Neural progenitor cell (in vitro differentiated cells): Measurements from ENCODE around the gene KIF2A. TPM values are rescaled to one million over a fixed set of nuclear protein-coding genes. Genes with fewer than 3 reads are reported as not detected.

Experiments
- DNase-seq: peaks from one replicate; pipeline ENCODE4 v3.0.0-alpha.2; 2016; ENCODE audit warnings: low spot score
- H2AFZ ChIP-seq: fragments of 200-600 bp; sonication (generic); replicated peaks from 2 replicates; pipeline ENCODE4 v1.6.1; 2016; ENCODE audit warnings: antibody characterized with exemption
- H3F3A ChIP-seq: fragments of 200-600 bp; sonication (generic); 2 replicates; pipeline ENCODE4 v1.6.1; 2016; ENCODE audit warnings: antibody characterized with exemption, low read depth
- H3K27ac ChIP-seq: fragments of 200-600 bp; sonication (generic); 2 replicates; pipeline ENCODE4 v1.5.1; 2016; ENCODE audit warnings: mild to moderate bottlenecking
- H3K27me3 ChIP-seq: fragments of 200-600 bp; sonication (generic); 2 replicates; pipeline ENCODE4 v1.6.1; 2016; ENCODE audit warnings: mild to moderate bottlenecking, moderate library complexity
- H3K36me3 ChIP-seq: fragments of 200-600 bp; sonication (generic); 2 replicates; pipeline ENCODE4 v1.5.1; 2016
- H3K4me1 ChIP-seq: fragments of 200-600 bp; sonication (generic); 2 replicates; pipeline ENCODE4 v1.6.1; 2016; ENCODE audit warnings: mixed run types
- H3K4me2 ChIP-seq: fragments of 200-600 bp; sonication (generic); 2 replicates; pipeline ENCODE4 v1.6.1; 2016
- H3K4me3 ChIP-seq: fragments of 200-600 bp; sonication (generic); 2 replicates; pipeline ENCODE4 v1.5.1; 2016
- H3K79me2 ChIP-seq: fragments of 200-600 bp; sonication (generic); 2 replicates; pipeline ENCODE4 v1.6.1; 2016; ENCODE audit warnings: low read depth
- H3K9ac ChIP-seq: fragments of 200-600 bp; sonication (generic); 2 replicates; pipeline ENCODE4 v1.6.1; 2016
- H3K9me3 ChIP-seq: fragments of 200-600 bp; sonication (generic); 2 replicates; pipeline ENCODE4 v1.5.1; 2016; ENCODE audit warnings: low read depth
- H4K20me1 ChIP-seq: fragments of 200-600 bp; sonication (generic); 2 replicates; pipeline ENCODE4 v1.6.1; 2016; ENCODE audit warnings: low read depth
- H3K27ac Mint-ChIP-seq: 3 replicates; pipeline ENCODE4 v1.8.0; 2021; ENCODE audit warnings: mixed read lengths
- H3K27me3 Mint-ChIP-seq: 2 replicates; pipeline ENCODE4 v1.8.0; 2022; ENCODE audit warnings: low read depth, mild to moderate bottlenecking, inconsistent platforms, moderate library complexity, mixed read lengths; ENCODE audit not compliant: insufficient read depth
- H3K36me3 Mint-ChIP-seq: 3 replicates; pipeline ENCODE4 v1.8.0; 2021; ENCODE audit warnings: mixed read lengths
- H3K4me1 Mint-ChIP-seq: 3 replicates; pipeline ENCODE4 v1.8.0; 2021; ENCODE audit warnings: mixed read lengths
- H3K4me3 Mint-ChIP-seq: 3 replicates; pipeline ENCODE4 v1.8.0; 2021; ENCODE audit warnings: mild to moderate bottlenecking, moderate library complexity, mixed read lengths
- H3K9me3 Mint-ChIP-seq: 3 replicates; pipeline ENCODE4 v1.8.0; 2020; ENCODE audit warnings: mixed read lengths
- EZH2 ChIP-seq: fragments of 200-600 bp; sonication (generic); IDR thresholded peaks from 2 replicates; pipeline ENCODE4 v1.6.1; 2017; ENCODE audit warnings: antibody characterized with exemption, mild to moderate bottlenecking, moderate library complexity
- EZH2phosphoT487 ChIP-seq: fragments of 200-600 bp; sonication (generic); IDR thresholded peaks from 2 replicates; pipeline ENCODE4 v1.6.1; 2017; ENCODE audit warnings: antibody characterized with exemption
- total RNA-seq: library from RNA; depleted of rRNA; stranded (reverse); fragments of >200 nt; gene quantifications from 2 replicates; pipeline ENCODE4 v1.2.3, GENCODE V29; 2015; ENCODE audit warnings: low replicate concordance
- TF ChIP-seq, protein P1 (sequence below): fragments of 200-600 bp; sonication (generic); IDR thresholded peaks from 2 replicates; pipeline ENCODE4 v1.5.1; 2017; ENCODE audit warnings: antibody characterized with exemption, mild to moderate bottlenecking

The KIF2A gene
- total RNA-seq, 1 donor from 2014 or later = 114 TPM

DNA sequence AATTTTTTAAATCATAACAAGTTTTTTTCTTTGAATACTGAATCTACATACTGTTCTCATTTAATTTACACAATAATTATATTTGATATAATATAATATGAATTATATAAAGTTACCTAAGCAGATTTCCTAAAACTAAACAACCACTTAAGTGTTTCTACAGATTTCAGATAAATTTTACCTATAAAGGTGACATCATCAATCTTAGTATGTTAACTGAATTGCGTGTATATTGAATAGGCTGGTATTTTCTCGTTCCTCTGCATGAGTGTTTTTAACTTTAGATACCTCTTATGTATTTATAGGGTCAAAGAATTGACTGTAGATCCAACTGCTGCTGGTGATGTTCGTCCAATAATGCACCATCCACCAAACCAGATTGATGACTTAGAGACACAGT lies 67.4 kb downstream of the KIF2A start:
- TF ChIP-seq, protein P1, sequence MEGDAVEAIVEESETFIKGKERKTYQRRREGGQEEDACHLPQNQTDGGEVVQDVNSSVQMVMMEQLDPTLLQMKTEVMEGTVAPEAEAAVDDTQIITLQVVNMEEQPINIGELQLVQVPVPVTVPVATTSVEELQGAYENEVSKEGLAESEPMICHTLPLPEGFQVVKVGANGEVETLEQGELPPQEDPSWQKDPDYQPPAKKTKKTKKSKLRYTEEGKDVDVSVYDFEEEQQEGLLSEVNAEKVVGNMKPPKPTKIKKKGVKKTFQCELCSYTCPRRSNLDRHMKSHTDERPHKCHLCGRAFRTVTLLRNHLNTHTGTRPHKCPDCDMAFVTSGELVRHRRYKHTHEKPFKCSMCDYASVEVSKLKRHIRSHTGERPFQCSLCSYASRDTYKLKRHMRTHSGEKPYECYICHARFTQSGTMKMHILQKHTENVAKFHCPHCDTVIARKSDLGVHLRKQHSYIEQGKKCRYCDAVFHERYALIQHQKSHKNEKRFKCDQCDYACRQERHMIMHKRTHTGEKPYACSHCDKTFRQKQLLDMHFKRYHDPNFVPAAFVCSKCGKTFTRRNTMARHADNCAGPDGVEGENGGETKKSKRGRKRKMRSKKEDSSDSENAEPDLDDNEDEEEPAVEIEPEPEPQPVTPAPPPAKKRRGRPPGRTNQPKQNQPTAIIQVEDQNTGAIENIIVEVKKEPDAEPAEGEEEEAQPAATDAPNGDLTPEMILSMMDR = no peak
- TF ChIP-seq EZH2 (no peak), EZH2phosphoT487 (no peak)
- Mint-ChIP-seq H3K27me3 (no peaks in the 10 kb centered on the region), H3K9me3 (no peaks in the 10 kb centered on the region), H3K4me1 (no peaks in the 10 kb centered on the region), H3K36me3 (peaks cover 30% of the 10 kb centered on the region), H3K27ac (no peak overlapping the region), H3K4me3 (no peak overlapping the region)
- no peaks in the 10 kb centered on the region for H3F3A ChIP-seq
- no peaks in the 10 kb centered on the region for H4K20me1 ChIP-seq
- H3K9ac ChIP-seq = no peak overlapping the region
- H3K27ac ChIP-seq = no peak overlapping the region
- no peaks in the 10 kb centered on the region for H3K4me1 ChIP-seq
- no peaks in the 10 kb centered on the region for H3K9me3 ChIP-seq
- no peaks in the 10 kb centered on the region for H3K27me3 ChIP-seq
- no peak overlapping the region for H2AFZ ChIP-seq
- DNase-seq = no peak
- H3K36me3 ChIP-seq = peaks cover 30% of the 10 kb centered on the region
- H3K4me2 ChIP-seq = no peak overlapping the region
- H3K4me3 ChIP-seq = no peak overlapping the region
- no peaks in the 10 kb centered on the region for H3K79me2 ChIP-seq

DNA sequence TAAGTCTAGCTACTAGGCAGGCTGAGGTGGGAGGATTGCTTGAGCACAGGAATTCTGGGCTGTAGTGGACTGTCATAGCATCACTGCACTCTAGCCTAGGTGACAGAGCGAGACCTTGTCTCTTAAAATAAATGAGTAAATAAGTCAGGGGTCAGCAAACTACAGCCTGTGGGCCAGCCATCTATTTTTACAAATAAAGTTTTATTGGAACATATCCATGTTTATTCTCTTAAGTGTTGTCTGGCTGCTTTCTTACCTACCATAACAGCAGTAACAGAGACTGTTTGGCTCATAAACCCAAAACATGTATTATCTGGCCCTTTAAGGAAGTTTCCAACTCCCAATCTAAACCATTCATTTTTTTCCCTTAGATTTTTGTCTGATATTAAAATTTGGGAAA lies 68.1 kb downstream of the KIF2A start:
- H2AFZ ChIP-seq = no peak overlapping the region
- H3K9ac ChIP-seq = no peak overlapping the region
- H3K4me1 ChIP-seq = no peaks in the 10 kb centered on the region
- H3K36me3 ChIP-seq = peaks cover 36% of the 10 kb centered on the region
- Mint-ChIP-seq H3K36me3 (peaks cover 29% of the 10 kb centered on the region), H3K27me3 (no peaks in the 10 kb centered on the region), H3K9me3 (no peaks in the 10 kb centered on the region), H3K4me3 (no peak overlapping the region), H3K4me1 (no peaks in the 10 kb centered on the region), H3K27ac (no peak overlapping the region)
- no peak overlapping the region for H3K4me2 ChIP-seq
- H3K79me2 ChIP-seq = no peaks in the 10 kb centered on the region
- TF ChIP-seq EZH2phosphoT487 = no peak
- TF ChIP-seq EZH2 = no peak
- H4K20me1 ChIP-seq = no peaks in the 10 kb centered on the region
- H3K9me3 ChIP-seq = no peaks in the 10 kb centered on the region
- H3K27ac ChIP-seq = no peak overlapping the region
- H3K27me3 ChIP-seq = no peaks in the 10 kb centered on the region
- no peak for DNase-seq
- H3F3A ChIP-seq = no peaks in the 10 kb centered on the region
- H3K4me3 ChIP-seq = no peak overlapping the region

GRCh38 chr5:62375627-62376026 lies 69.6 kb downstream of the KIF2A start:
- H3K27ac ChIP-seq = no peak overlapping the region
- Mint-ChIP-seq H3K4me3 (no peak overlapping the region), H3K36me3 (peaks cover 30% of the 10 kb centered on the region), H3K4me1 (no peaks in the 10 kb centered on the region), H3K27me3 (no peaks in the 10 kb centered on the region), H3K9me3 (no peaks in the 10 kb centered on the region), H3K27ac (no peak overlapping the region)
- H3K4me2 ChIP-seq = no peak overlapping the region
- H3K9ac ChIP-seq = no peak overlapping the region
- no peaks in the 10 kb centered on the region for H3K27me3 ChIP-seq
- DNase-seq = no peak
- H2AFZ ChIP-seq = no peak overlapping the region
- TF ChIP-seq, protein P1 = no peak
- no peak for TF ChIP-seq EZH2phosphoT487
- no peak for TF ChIP-seq EZH2
- no peaks in the 10 kb centered on the region for H3K79me2 ChIP-seq
- no peak overlapping the region for H3K4me3 ChIP-seq
- H4K20me1 ChIP-seq = no peaks in the 10 kb centered on the region
- H3F3A ChIP-seq = no peaks in the 10 kb centered on the region
- H3K4me1 ChIP-seq = no peaks in the 10 kb centered on the region
- H3K36me3 ChIP-seq = peaks cover 37% of the 10 kb centered on the region
- no peaks in the 10 kb centered on the region for H3K9me3 ChIP-seq

DNA sequence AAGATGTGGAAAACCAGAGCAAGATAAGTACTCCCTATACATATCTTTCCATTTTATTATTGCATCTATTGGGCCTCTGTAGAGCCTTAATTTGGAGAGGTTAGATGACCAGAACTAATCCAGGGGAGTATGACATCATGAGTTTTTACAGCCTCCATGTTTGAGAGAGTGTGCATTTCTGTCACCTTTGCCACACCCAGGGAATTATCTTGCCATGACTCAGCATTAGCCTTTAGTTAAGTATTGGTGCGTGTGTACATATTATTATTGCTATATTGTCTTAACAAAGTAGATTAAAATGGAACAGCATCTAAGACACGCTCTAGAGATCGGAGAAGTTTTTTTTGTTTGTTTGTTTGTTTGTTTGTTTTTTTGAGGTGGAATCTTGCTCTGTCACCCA lies 70.1 kb downstream of the KIF2A start:
- Mint-ChIP-seq H3K4me3 (no peak overlapping the region), H3K9me3 (no peaks in the 10 kb centered on the region), H3K4me1 (no peaks in the 10 kb centered on the region), H3K27ac (no peak overlapping the region), H3K27me3 (no peaks in the 10 kb centered on the region), H3K36me3 (peaks cover 31% of the 10 kb centered on the region)
- no peaks in the 10 kb centered on the region for H4K20me1 ChIP-seq
- H3K9me3 ChIP-seq = no peaks in the 10 kb centered on the region
- H3F3A ChIP-seq = no peaks in the 10 kb centered on the region
- TF ChIP-seq EZH2 = no peak
- H3K4me1 ChIP-seq = no peaks in the 10 kb centered on the region
- no peak overlapping the region for H3K27ac ChIP-seq
- no peak overlapping the region for H2AFZ ChIP-seq
- no peak for DNase-seq
- H3K4me3 ChIP-seq = no peak overlapping the region
- H3K9ac ChIP-seq = no peak overlapping the region
- no peak overlapping the region for H3K4me2 ChIP-seq
- H3K27me3 ChIP-seq = no peaks in the 10 kb centered on the region
- peaks cover 39% of the 10 kb centered on the region for H3K36me3 ChIP-seq
- H3K79me2 ChIP-seq = no peaks in the 10 kb centered on the region
